ENCODE data around the gene CAD.
A peak's percentile ranks its signal among the peaks of the same experiment; 100 is the strongest.

Gene CAD

DNA sequence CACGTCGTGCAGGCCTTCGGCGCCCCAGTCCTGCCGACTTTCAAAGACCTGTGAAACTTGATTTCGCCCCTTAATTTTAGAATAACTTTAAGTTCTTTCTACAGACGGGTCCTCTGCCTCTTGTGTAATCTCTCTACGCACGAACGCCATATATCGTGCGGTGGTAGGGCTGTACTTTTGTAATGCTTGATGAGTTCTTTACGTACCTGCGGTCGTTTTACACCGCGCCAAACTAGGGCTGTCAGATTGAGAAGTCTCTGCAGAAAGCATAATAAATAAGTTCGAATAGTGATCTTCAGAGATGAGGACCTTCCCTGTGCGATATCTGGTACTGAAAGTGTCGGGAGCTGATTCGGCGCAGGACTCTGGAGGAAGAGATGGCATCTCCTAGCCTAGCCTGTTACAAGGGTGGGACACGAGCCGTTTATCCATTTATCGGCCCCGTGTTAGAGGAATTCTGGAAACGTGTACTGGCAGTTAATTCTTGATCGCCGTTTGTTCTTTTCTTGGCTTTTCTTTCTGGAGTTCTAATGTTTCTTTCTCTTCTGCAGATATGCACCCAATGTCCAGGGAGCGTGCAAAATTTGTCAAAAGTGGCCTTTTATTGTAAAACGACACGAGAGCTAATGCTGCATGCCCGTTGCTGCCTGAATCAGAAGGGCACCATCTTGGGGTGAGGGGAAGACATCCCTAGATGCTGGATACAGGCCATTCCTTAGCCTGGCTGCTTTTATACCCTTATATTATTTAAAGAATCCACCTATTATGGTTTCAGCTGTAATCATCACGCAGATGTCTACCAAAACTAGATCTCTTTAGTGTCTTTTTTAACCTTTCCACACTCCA, 4.3 kb upstream of the CAD start:
- H3K4me3 ChIP-seq (ENCODE audit: low read length in 2 of 2) = peak overlapping the region; percentile 93 to 98
- peak overlapping the region; percentile 98 to 99 for H3K9ac ChIP-seq (ENCODE audit: low read length in 2 of 2)
- no peaks in the 10 kb centered on the region for H3K9me3 ChIP-seq (ENCODE audit: control insufficient read depth in 2 of 2, low read length in 2 of 2)
- peaks cover 26% of the 10 kb centered on the region for H3K4me1 ChIP-seq (ENCODE audit: control insufficient read depth, insufficient read depth, low read length)
- peak overlapping the region; percentile 96 for H3K27ac ChIP-seq (ENCODE audit: low read length)
- no peaks in the 10 kb centered on the region for H3K27me3 ChIP-seq (ENCODE audit: control insufficient read depth in 1 of 2, insufficient read depth in 2 of 2, low read length in 2 of 2)
- peaks cover under 1 to 3% of the 10 kb centered on the region in 2 donors for H3K36me3 ChIP-seq (ENCODE audit: control insufficient read depth in 2 of 2, insufficient read depth in 2 of 2, low read length in 2 of 2)

DNA sequence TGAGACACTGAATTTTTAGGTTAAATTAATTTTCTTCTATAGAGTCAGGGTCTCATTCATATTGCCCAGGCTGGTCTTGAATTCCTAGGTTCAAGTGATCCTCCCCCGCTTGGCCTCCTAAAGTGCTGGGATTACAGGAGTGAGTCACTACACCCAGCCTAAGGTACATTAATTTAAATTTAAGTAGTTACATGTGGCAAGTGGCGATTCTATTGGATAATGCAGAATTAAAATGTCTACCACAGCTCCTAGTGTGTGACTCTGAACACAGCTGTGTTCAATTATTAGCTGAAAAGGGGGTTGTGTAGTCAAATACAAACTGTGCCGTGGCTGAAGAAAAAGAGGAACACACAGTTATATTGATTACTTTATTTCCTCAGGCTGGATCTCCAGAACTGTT, 2.2 kb upstream of the CAD start:
- peaks cover 0 to 3% of the 10 kb centered on the region in 2 donors for H3K36me3 ChIP-seq (ENCODE audit: control insufficient read depth in 2 of 2, insufficient read depth in 2 of 2, low read length in 2 of 2)
- no peak overlapping the region for H3K27ac ChIP-seq (ENCODE audit: low read length)
- no peaks in the 10 kb centered on the region for H3K27me3 ChIP-seq (ENCODE audit: control insufficient read depth in 1 of 2, insufficient read depth in 2 of 2, low read length in 2 of 2)
- H3K4me1 ChIP-seq (ENCODE audit: control insufficient read depth, insufficient read depth, low read length) = peaks cover 30% of the 10 kb centered on the region
- H3K4me3 ChIP-seq (ENCODE audit: low read length in 2 of 2) = no peak overlapping the region
- no peak overlapping the region for H3K9ac ChIP-seq (ENCODE audit: low read length in 2 of 2)
- no peaks in the 10 kb centered on the region for H3K9me3 ChIP-seq (ENCODE audit: control insufficient read depth in 2 of 2, low read length in 2 of 2)

DNA sequence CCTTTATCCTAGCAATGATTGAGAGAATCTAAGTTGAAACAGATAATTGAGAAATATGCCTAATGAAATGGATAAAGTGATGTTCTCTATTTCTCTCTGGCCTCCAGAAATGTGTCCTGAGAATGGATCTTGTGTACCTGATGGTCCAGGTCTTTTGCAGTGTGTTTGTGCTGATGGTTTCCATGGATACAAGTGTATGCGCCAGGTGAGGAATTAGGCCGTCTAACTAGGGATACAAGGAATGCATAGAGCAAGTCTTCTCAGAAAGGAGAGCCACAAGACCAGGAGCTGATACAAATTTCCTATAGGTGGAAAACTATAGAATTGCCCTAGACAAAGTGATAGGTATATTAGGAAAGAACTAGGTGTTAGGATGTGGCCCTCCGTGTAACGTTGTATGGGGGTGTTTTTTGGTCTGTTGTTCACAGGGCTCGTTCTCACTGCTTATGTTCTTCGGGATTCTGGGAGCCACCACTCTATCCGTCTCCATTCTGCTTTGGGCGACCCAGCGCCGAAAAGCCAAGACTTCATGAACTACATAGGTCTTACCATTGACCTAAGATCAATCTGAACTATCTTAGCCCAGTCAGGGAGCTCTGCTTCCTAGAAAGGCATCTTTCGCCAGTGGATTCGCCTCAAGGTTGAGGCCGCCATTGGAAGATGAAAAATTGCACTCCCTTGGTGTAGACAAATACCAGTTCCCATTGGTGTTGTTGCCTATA, 592 bp upstream of the CAD start:
- H3K9ac ChIP-seq (ENCODE audit: low read length in 2 of 2) = peak overlapping the region; percentile 62 to 72

DNA sequence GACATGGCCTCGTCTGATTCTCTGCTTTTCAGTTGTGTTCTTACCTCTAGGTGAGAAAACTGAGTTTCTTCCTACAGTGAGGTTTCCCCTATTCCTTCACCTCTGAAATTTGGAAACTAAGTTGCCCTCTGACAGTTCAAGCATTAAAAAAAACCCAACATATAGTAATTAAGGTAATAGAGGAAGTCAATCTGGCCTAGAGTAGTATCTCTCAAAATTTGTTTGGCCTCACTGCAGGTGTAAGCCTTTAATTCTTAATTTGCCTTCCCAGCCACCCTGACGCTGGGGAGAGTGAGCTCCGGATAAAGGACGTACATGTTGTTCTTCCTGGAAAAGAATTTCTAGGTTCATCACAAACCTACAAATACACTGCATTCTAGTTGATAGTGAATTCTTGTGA, 1.4 kb downstream of the CAD start:
- no peaks in the 10 kb centered on the region for H3K9me3 ChIP-seq (ENCODE audit: control insufficient read depth in 2 of 2, low read length in 2 of 2)
- no peak overlapping the region for H3K27ac ChIP-seq (ENCODE audit: low read length)
- no peak overlapping the region for H3K4me3 ChIP-seq (ENCODE audit: low read length in 2 of 2)
- H3K9ac ChIP-seq (ENCODE audit: low read length in 2 of 2) = no peak overlapping the region
- peaks cover 13 to 15% of the 10 kb centered on the region in 2 donors for H3K36me3 ChIP-seq (ENCODE audit: control insufficient read depth in 2 of 2, insufficient read depth in 2 of 2, low read length in 2 of 2)
- peaks cover 16% of the 10 kb centered on the region for H3K4me1 ChIP-seq (ENCODE audit: control insufficient read depth, insufficient read depth, low read length)
- no peaks in the 10 kb centered on the region for H3K27me3 ChIP-seq (ENCODE audit: control insufficient read depth in 1 of 2, insufficient read depth in 2 of 2, low read length in 2 of 2)

More for the DNA sequence above, 592 bp upstream of the CAD start:
- Histone ChIP-seq H3K4me1 (ENCODE audit: control insufficient read depth, insufficient read depth, low read length) (peaks cover 23% of the 10 kb centered on the region), H3K27me3 (ENCODE audit: control insufficient read depth in 1 of 2, insufficient read depth in 2 of 2, low read length in 2 of 2) (no peaks in the 10 kb centered on the region), H3K27ac (ENCODE audit: low read length) (no peak overlapping the region), H3K36me3 (ENCODE audit: control insufficient read depth in 2 of 2, insufficient read depth in 2 of 2, low read length in 2 of 2) (peaks cover 2 to 8% of the 10 kb centered on the region in 2 donors), H3K4me3 (ENCODE audit: low read length in 2 of 2) (peak overlapping the region; percentile 83 to 86), H3K9me3 (ENCODE audit: control insufficient read depth in 2 of 2, low read length in 2 of 2) (no peaks in the 10 kb centered on the region)

DNA sequence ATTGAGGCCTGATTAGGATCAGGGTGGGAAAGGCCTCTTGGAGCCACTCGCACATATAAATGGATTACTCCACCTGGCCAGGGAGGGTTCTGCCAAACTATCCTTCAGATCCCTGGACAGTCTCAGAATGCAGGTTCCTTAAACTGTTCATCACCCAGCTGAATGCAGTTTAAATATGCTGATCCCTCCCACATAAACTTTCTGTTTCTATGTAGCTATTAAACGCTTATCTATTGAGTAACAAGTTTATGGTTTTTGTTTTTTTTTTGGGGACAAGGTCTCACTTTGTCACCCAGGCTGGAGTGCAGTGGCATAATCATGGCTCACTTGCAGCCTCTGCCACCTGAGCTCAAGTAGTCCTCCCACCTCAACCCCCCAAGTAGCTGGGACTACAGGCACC, 1.9 kb downstream of the CAD start:
- Histone ChIP-seq H3K27ac (ENCODE audit: low read length) (no peak overlapping the region), H3K9ac (ENCODE audit: low read length in 2 of 2) (no peak overlapping the region), H3K4me3 (ENCODE audit: low read length in 2 of 2) (no peak overlapping the region), H3K4me1 (ENCODE audit: control insufficient read depth, insufficient read depth, low read length) (peaks cover 16% of the 10 kb centered on the region), H3K9me3 (ENCODE audit: control insufficient read depth in 2 of 2, low read length in 2 of 2) (no peaks in the 10 kb centered on the region), H3K27me3 (ENCODE audit: control insufficient read depth in 1 of 2, insufficient read depth in 2 of 2, low read length in 2 of 2) (no peaks in the 10 kb centered on the region), H3K36me3 (ENCODE audit: control insufficient read depth in 2 of 2, insufficient read depth in 2 of 2, low read length in 2 of 2) (peaks cover 13 to 19% of the 10 kb centered on the region in 2 donors)

DNA sequence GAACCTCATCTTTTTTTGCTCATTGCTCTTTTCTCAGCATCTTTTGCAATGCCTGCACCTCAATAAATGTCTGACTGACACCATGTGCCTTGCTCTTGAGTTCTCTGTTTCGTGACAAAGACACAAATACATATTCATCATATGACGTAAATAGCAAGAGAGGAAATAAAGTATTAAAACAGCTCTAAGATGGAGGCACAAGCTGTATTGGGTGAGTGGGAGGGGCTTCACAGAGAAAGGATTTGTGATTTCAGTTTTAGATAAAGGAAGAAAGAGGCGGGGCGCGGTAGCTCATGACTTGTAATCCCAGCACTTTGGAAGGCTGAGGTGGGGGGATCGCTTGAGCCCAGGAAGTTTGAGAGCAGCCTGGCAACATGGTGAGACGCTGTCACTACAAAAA, 2.9 kb downstream of the CAD start:
- H3K27me3 ChIP-seq (ENCODE audit: control insufficient read depth in 1 of 2, insufficient read depth in 2 of 2, low read length in 2 of 2) = no peaks in the 10 kb centered on the region
- H3K4me1 ChIP-seq (ENCODE audit: control insufficient read depth, insufficient read depth, low read length) = peaks cover 16% of the 10 kb centered on the region
- no peak overlapping the region for H3K9ac ChIP-seq (ENCODE audit: low read length in 2 of 2)
- H3K27ac ChIP-seq (ENCODE audit: low read length) = no peak overlapping the region
- H3K4me3 ChIP-seq (ENCODE audit: low read length in 2 of 2) = no peak overlapping the region
- peaks cover 17 to 28% of the 10 kb centered on the region in 2 donors for H3K36me3 ChIP-seq (ENCODE audit: control insufficient read depth in 2 of 2, insufficient read depth in 2 of 2, low read length in 2 of 2)
- H3K9me3 ChIP-seq (ENCODE audit: control insufficient read depth in 2 of 2, low read length in 2 of 2) = no peaks in the 10 kb centered on the region

DNA sequence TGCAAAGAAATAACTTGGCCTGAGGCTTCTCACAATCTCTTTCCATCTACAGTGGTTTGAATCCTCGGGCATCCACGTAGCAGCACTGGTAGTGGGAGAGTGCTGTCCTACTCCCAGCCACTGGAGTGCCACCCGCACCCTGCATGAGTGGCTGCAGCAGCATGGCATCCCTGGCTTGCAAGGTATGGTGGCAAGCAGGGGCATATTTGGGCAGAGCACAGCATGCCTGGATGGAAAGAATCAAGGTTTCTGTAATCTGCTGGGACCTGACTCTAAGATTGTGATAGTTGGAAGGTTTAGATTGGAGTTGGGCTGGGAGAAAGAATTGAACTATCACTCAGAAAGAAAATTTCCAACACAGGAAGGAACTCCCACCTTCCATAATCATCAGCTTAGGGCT, 4.0 kb downstream of the CAD start:
- peaks cover 16% of the 10 kb centered on the region for H3K4me1 ChIP-seq (ENCODE audit: control insufficient read depth, insufficient read depth, low read length)
- H3K4me3 ChIP-seq (ENCODE audit: low read length in 2 of 2) = no peak overlapping the region
- no peaks in the 10 kb centered on the region for H3K9me3 ChIP-seq (ENCODE audit: control insufficient read depth in 2 of 2, low read length in 2 of 2)
- H3K27ac ChIP-seq (ENCODE audit: low read length) = no peak overlapping the region
- H3K36me3 ChIP-seq (ENCODE audit: control insufficient read depth in 2 of 2, insufficient read depth in 2 of 2, low read length in 2 of 2) = peaks cover 21 to 36% of the 10 kb centered on the region in 2 donors
- no peak overlapping the region for H3K9ac ChIP-seq (ENCODE audit: low read length in 2 of 2)
- H3K27me3 ChIP-seq (ENCODE audit: control insufficient read depth in 1 of 2, insufficient read depth in 2 of 2, low read length in 2 of 2) = no peaks in the 10 kb centered on the region

DNA sequence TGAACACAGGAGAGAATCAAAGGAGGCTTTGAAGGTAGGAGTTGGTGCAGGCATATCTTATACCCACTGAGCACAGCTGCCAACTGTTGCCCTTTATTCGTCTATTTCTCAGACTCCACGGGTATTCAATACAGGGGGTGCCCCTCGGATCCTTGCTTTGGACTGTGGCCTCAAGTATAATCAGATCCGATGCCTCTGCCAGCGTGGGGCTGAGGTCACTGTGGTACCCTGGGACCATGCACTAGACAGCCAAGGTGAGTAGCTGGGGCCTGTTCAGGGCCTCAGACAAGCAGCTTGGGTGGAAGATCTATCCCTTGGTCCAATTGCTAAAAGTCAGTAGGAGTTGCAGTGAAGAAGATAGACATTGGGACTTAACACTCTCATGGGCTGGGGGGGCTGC, 5.2 kb downstream of the CAD start:
- H3K4me3 ChIP-seq (ENCODE audit: low read length in 2 of 2) = no peak overlapping the region
- no peaks in the 10 kb centered on the region for H3K9me3 ChIP-seq (ENCODE audit: control insufficient read depth in 2 of 2, low read length in 2 of 2)
- H3K9ac ChIP-seq (ENCODE audit: low read length in 2 of 2) = no peak overlapping the region
- peaks cover 8% of the 10 kb centered on the region for H3K4me1 ChIP-seq (ENCODE audit: control insufficient read depth, insufficient read depth, low read length)
- H3K36me3 ChIP-seq (ENCODE audit: control insufficient read depth in 2 of 2, insufficient read depth in 2 of 2, low read length in 2 of 2) = peaks cover 30 to 47% of the 10 kb centered on the region in 2 donors
- no peak overlapping the region for H3K27ac ChIP-seq (ENCODE audit: low read length)
- H3K27me3 ChIP-seq (ENCODE audit: control insufficient read depth in 1 of 2, insufficient read depth in 2 of 2, low read length in 2 of 2) = no peaks in the 10 kb centered on the region

DNA sequence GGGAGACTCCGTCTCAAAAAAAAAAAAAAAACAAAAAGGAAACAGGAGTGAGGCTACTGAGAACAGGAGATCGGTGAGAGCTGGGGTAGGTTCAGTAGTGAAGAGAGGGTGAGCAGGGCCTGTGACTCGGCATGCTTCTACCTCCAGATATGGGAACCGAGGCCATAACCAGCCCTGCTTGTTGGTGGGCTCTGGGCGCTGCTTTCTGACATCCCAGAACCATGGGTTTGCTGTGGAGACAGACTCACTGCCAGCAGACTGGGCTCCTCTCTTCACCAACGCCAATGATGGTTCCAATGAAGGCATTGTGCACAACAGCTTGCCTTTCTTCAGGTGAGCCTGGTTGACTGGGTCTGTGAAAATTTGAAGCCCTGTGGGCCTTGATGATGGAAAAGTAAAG, 6.2 kb downstream of the CAD start:
- Histone ChIP-seq H3K9ac (ENCODE audit: low read length in 2 of 2) (no peak overlapping the region), H3K4me3 (ENCODE audit: low read length in 2 of 2) (no peak overlapping the region), H3K9me3 (ENCODE audit: control insufficient read depth in 2 of 2, low read length in 2 of 2) (no peaks in the 10 kb centered on the region), H3K4me1 (ENCODE audit: control insufficient read depth, insufficient read depth, low read length) (no peaks in the 10 kb centered on the region), H3K27me3 (ENCODE audit: control insufficient read depth in 1 of 2, insufficient read depth in 2 of 2, low read length in 2 of 2) (no peaks in the 10 kb centered on the region), H3K36me3 (ENCODE audit: control insufficient read depth in 2 of 2, insufficient read depth in 2 of 2, low read length in 2 of 2) (peaks cover 33 to 49% of the 10 kb centered on the region in 2 donors), H3K27ac (ENCODE audit: low read length) (no peak overlapping the region)

DNA sequence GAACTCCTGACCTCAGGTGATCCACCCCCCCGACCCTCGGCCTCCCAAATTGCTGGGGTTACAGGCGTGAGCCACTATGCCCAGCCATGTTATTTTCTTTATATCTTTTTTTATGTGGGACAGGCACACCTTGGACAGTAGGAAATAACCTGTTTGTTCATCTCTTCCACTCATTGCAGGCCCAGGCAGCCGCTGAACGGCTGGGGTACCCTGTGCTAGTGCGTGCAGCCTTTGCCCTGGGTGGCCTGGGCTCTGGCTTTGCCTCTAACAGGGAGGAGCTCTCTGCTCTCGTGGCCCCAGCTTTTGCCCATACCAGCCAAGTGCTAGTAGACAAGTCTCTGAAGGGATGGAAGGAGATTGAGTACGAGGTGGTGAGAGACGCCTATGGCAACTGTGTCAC, 8.4 kb downstream of the CAD start:
- Histone ChIP-seq H3K9ac (ENCODE audit: low read length in 2 of 2) (no peak overlapping the region), H3K27ac (ENCODE audit: low read length) (no peak overlapping the region), H3K9me3 (ENCODE audit: control insufficient read depth in 2 of 2, low read length in 2 of 2) (no peaks in the 10 kb centered on the region), H3K4me3 (ENCODE audit: low read length in 2 of 2) (no peak overlapping the region), H3K27me3 (ENCODE audit: control insufficient read depth in 1 of 2, insufficient read depth in 2 of 2, low read length in 2 of 2) (no peaks in the 10 kb centered on the region), H3K36me3 (ENCODE audit: control insufficient read depth in 2 of 2, insufficient read depth in 2 of 2, low read length in 2 of 2) (peaks cover 33 to 49% of the 10 kb centered on the region in 2 donors), H3K4me1 (ENCODE audit: control insufficient read depth, insufficient read depth, low read length) (no peaks in the 10 kb centered on the region)

DNA sequence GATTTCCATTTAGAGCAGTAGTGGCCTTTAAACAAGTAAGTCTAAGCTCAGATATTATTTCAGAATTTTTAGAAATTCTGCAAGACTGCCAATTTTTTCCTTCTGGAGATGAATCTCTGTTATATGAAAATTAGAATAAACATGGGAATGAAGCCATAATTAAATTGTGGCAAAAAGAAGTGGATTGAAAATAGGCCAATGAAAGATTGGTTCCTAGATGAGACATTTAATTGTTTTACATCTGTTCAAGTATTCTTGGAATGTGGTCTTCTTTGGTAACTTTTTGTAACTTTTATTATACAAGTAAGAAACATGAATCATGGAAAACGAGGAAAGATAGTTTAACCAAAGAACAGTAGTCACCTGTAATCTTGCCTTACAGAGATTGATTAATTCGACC, 10.3 kb downstream of the CAD start:
- no peaks in the 10 kb centered on the region for H3K9me3 ChIP-seq (ENCODE audit: control insufficient read depth in 2 of 2, low read length in 2 of 2)
- no peak overlapping the region for H3K4me3 ChIP-seq (ENCODE audit: low read length in 2 of 2)
- H3K36me3 ChIP-seq (ENCODE audit: control insufficient read depth in 2 of 2, insufficient read depth in 2 of 2, low read length in 2 of 2) = peaks cover 40 to 56% of the 10 kb centered on the region in 2 donors
- no peak overlapping the region for H3K9ac ChIP-seq (ENCODE audit: low read length in 2 of 2)
- no peak overlapping the region for H3K27ac ChIP-seq (ENCODE audit: low read length)
- no peaks in the 10 kb centered on the region for H3K27me3 ChIP-seq (ENCODE audit: control insufficient read depth in 1 of 2, insufficient read depth in 2 of 2, low read length in 2 of 2)
- no peaks in the 10 kb centered on the region for H3K4me1 ChIP-seq (ENCODE audit: control insufficient read depth, insufficient read depth, low read length)

Data from stomach smooth muscle (tissue), 2 donors.